OCI-LY7 (cell line): ENCODE results near the gene ARHGAP42. TPM values are rescaled to one million over a fixed set of nuclear protein-coding genes. Genes with fewer than 3 reads are reported as not detected.

ENCODE experiments used
- BruUV-seq: library from RNA; stranded (reverse); fragments of 400-500 nt; replicated peaks from 2 replicates; lab custom pipeline; 2021; lab: Mats Ljungman, UMichigan
- CTCF ChIA-PET: fragments of 300-600 bp; sonication (Branson Sonifier 250); formaldehyde crosslinking; loops from one replicate; lab custom pipeline; 2022; ENCODE audit warnings: antibody characterized with exemption; ENCODE audit not compliant: unreplicated experiment; lab: Charles Lee
- POLR2A ChIA-PET: fragments of 300-600 bp; sonication (Branson Sonifier 250); formaldehyde crosslinking; loops from one replicate; lab custom pipeline; 2022; ENCODE audit warnings: antibody characterized with exemption; lab: Charles Lee
- DNase-seq: peaks from one replicate; pipeline ENCODE4 v3.0.0-alpha.2; 2015; ENCODE audit warnings: low spot score
- H2AFZ ChIP-seq: fragments of 200-600 bp; sonication (generic), shearing (Covaris generic); 2 replicates; pipeline ENCODE4 v1.6.1; 2014; ENCODE audit warnings: mild to moderate bottlenecking, antibody characterized with exemption, low read length, moderate library complexity
- H3K27ac ChIP-seq: fragments of 200-600 bp; sonication (generic); 2 replicates; pipeline ENCODE4 v1.5.1; 2014; ENCODE audit warnings: mixed run types, low read depth, mild to moderate bottlenecking, moderate library complexity, low read length, inconsistent platforms; ENCODE audit not compliant: poor library complexity, severe bottlenecking
- H3K36me3 ChIP-seq: fragments of 200-600 bp; sonication (generic); 2 replicates; pipeline ENCODE4 v1.6.1; 2014; ENCODE audit warnings: mild to moderate bottlenecking, antibody characterized with exemption, low read length, moderate library complexity, mixed read lengths; ENCODE audit not compliant: insufficient read depth
- H3K4me1 ChIP-seq: fragments of 200-600 bp; sonication (generic); 2 replicates; pipeline ENCODE4 v1.5.1; 2014; ENCODE audit warnings: mild to moderate bottlenecking, low read length; ENCODE audit not compliant: insufficient read depth, poor library complexity, severe bottlenecking
- H3K4me2 ChIP-seq: fragments of 200-600 bp; sonication (generic); 2 replicates; pipeline ENCODE4 v1.6.1; 2014; ENCODE audit warnings: mild to moderate bottlenecking, low read length
- H3K4me3 ChIP-seq: fragments of 200-600 bp; sonication (generic); 2 replicates; pipeline ENCODE4 v1.5.1; 2014; ENCODE audit warnings: mild to moderate bottlenecking, low read depth, low read length; ENCODE audit not compliant: poor library complexity, severe bottlenecking
- H3K79me2 ChIP-seq: fragments of 200-600 bp; sonication (generic); 2 replicates; pipeline ENCODE4 v1.6.1; 2016; ENCODE audit warnings: low read depth, mild to moderate bottlenecking, low read length, moderate library complexity, mixed read lengths; ENCODE audit not compliant: insufficient read depth
- H3K9me2 ChIP-seq: fragments of 200-600 bp; sonication (generic); 2 replicates; pipeline ENCODE4 v1.6.1; 2016; ENCODE audit warnings: mild to moderate bottlenecking, low read length, mixed read lengths; ENCODE audit not compliant: insufficient read depth
- H3K9me3 ChIP-seq: fragments of 200-600 bp; sonication (generic); 2 replicates; pipeline ENCODE4 v1.6.1; 2014; ENCODE audit warnings: mild to moderate bottlenecking, mixed run types, low read length, mixed read lengths
- H4K20me1 ChIP-seq: fragments of 200-600 bp; sonication (generic); 2 replicates; pipeline ENCODE4 v1.6.1; 2014; ENCODE audit warnings: mild to moderate bottlenecking, antibody characterized with exemption, low read length, moderate library complexity, mixed read lengths; ENCODE audit not compliant: insufficient read depth
- CTCF ChIP-seq: fragments of 200-600 bp; sonication (generic); conservative IDR thresholded peaks from 2 replicates; pipeline ENCODE4 v1.5.1; 2014; ENCODE audit warnings: mild to moderate bottlenecking, antibody characterized with exemption, low read length, moderate library complexity, mixed read lengths
- EZH2phosphoT487 ChIP-seq: fragments of 200-600 bp; sonication (generic); IDR thresholded peaks from 2 replicates; pipeline ENCODE4 v1.6.1; 2018; ENCODE audit warnings: low read depth, borderline replicate concordance, mild to moderate bottlenecking, mixed run types, antibody characterized with exemption, low read length, moderate library complexity, mixed read lengths
- intact Hi-C: fragments of 100-400 bp; cut with micrococcal nuclease; formaldehyde crosslinking; loops from one replicate; pipeline ENCODE4 v1.10.0; 2022; ENCODE audit not compliant: unreplicated experiment
- total RNA-seq, 2 experiments: library from RNA; depleted of rRNA in 1 of 2; stranded (reverse); fragments of >200 nt in 1 of 2; shearing (Covaris generic) in 1 of 2; gene quantifications; 2 replicates each; pipeline ENCODE4 v1.2.3, GENCODE V29; 2014 to 2022

Gene ARHGAP42
- total RNA-seq, 2 experiments from 2014 or later = not detected

- Histone ChIP-seq H3K36me3 (no peaks in the 10 kb centered on the region), H3K9me3 (no peaks in the 10 kb centered on the region), H3K27ac (no peak overlapping the region), H4K20me1 (no peaks in the 10 kb centered on the region), H3K4me3 (no peak overlapping the region), H3K4me2 (no peak overlapping the region), H3K9me2 (no peaks in the 10 kb centered on the region), H3K4me1 (no peaks in the 10 kb centered on the region), H3K79me2 (no peaks in the 10 kb centered on the region), H2AFZ (no peak overlapping the region)
- intact Hi-C loops = no loop called here
- no TSS peak for BruUV-seq
- TF ChIP-seq EZH2phosphoT487 = no peak
- TF ChIP-seq CTCF = no peak
- ChIA-PET POLR2A (no interaction called here), CTCF (no interaction called here)
- DNase-seq = no peak
Observed at GRCh38 chr11:100833276-100833675, 146.2 kb downstream of the ARHGAP42 start.

GRCh38 chr11:100835854-100836253 is 148.8 kb downstream of the ARHGAP42 start:
- CTCF ChIA-PET = no interaction called here
- no peaks in the 10 kb centered on the region for H3K9me2 ChIP-seq
- TF ChIP-seq EZH2phosphoT487 = no peak
- TF ChIP-seq CTCF = no peak
- H2AFZ ChIP-seq = no peak overlapping the region
- H3K79me2 ChIP-seq = no peaks in the 10 kb centered on the region
- intact Hi-C loops = no loop called here
- H3K4me2 ChIP-seq = no peak overlapping the region
- BruUV-seq = no TSS peak
- H3K9me3 ChIP-seq = no peaks in the 10 kb centered on the region
- no peak for DNase-seq
- POLR2A ChIA-PET = no interaction called here
- H3K36me3 ChIP-seq = no peaks in the 10 kb centered on the region
- H3K27ac ChIP-seq = no peak overlapping the region
- H3K4me1 ChIP-seq = no peaks in the 10 kb centered on the region
- H3K4me3 ChIP-seq = no peak overlapping the region
- H4K20me1 ChIP-seq = no peaks in the 10 kb centered on the region

- no peaks in the 10 kb centered on the region for H3K4me1 ChIP-seq
- H3K4me3 ChIP-seq = no peak overlapping the region
- TF ChIP-seq EZH2phosphoT487 (no peak), CTCF (no peak)
- POLR2A ChIA-PET = no interaction called here
- intact Hi-C loops = no loop called here
- no TSS peak for BruUV-seq
- H2AFZ ChIP-seq = no peak overlapping the region
- H3K36me3 ChIP-seq = no peaks in the 10 kb centered on the region
- H3K9me2 ChIP-seq = no peaks in the 10 kb centered on the region
- no peak for DNase-seq
- no peak overlapping the region for H3K27ac ChIP-seq
- H4K20me1 ChIP-seq = no peaks in the 10 kb centered on the region
- no peaks in the 10 kb centered on the region for H3K9me3 ChIP-seq
- H3K4me2 ChIP-seq = no peak overlapping the region
- CTCF ChIA-PET = no interaction called here
- no peaks in the 10 kb centered on the region for H3K79me2 ChIP-seq
Observed at GRCh38 chr11:100837311-100837710, 150.2 kb downstream of the ARHGAP42 start.
